ENCODE measurements around the gene H6PD. TPM values are rescaled to one million over a fixed set of nuclear protein-coding genes. Genes with fewer than 3 reads are reported as not detected.
"Not testable (repeated sequence)": the region's sequence is repeated elsewhere in the genome, so short reads cannot be mapped to it uniquely, and the experiment has no call there.

H6PD gene
- total and polyA plus RNA-seq, 4 experiments from 2014 or later, result 5.5 to 18.8 (median 15.7) TPM

- Mint-ChIP-seq H3K27ac (no peak overlapping the region), H3K9me3 (no peaks in the 10 kb centered on the region), H3K27me3 (no peaks in the 10 kb centered on the region), H3K4me3 (no peak overlapping the region), H3K4me1 (peaks cover 20 to 46% (median 24%) of the 10 kb centered on the region in 4 donors), H3K36me3 (peaks cover 0 to 4% of the 10 kb centered on the region in 2 donors)
- DNase-seq, result no peak
- ChIA-PET CTCF (ENCODE audit: partially characterized antibody) (interaction anchor here (1.1 to 1.4 kb wide), 2 partner anchors 192 to 196 kb away, joined by 3 read pairs; no protein-coding TSS in a partner anchor), POLR2A (ENCODE audit: partially characterized antibody) (no interaction called here)
- peaks cover 22% of the 10 kb centered on the region for H3K4me1 ChIP-seq (ENCODE audit: insufficient read depth, low read length)
- no peaks in the 10 kb centered on the region for H3K36me3 ChIP-seq (ENCODE audit: insufficient read depth, low read length)
- no peak overlapping the region for H3K27ac ChIP-seq (ENCODE audit: low read depth, low read length)
- no peaks in the 10 kb centered on the region for H3K9me3 ChIP-seq (ENCODE audit: control insufficient read depth in 1 of 2, low read length in 2 of 2)
- intact Hi-C loops (cut with micrococcal nuclease), result loop anchor here (10.0 kb wide), 2 partner anchors 127 to 277 kb away; no protein-coding TSS in a partner anchor
- H3K27me3 ChIP-seq (ENCODE audit: insufficient read depth, low read length), result no peaks in the 10 kb centered on the region
- H3K4me3 ChIP-seq (ENCODE audit: low read length in 2 of 2), result no peak overlapping the region
Observed at GRCh38 chr1:9298282-9298681, 63.7 kb downstream of the H6PD start.

DNA sequence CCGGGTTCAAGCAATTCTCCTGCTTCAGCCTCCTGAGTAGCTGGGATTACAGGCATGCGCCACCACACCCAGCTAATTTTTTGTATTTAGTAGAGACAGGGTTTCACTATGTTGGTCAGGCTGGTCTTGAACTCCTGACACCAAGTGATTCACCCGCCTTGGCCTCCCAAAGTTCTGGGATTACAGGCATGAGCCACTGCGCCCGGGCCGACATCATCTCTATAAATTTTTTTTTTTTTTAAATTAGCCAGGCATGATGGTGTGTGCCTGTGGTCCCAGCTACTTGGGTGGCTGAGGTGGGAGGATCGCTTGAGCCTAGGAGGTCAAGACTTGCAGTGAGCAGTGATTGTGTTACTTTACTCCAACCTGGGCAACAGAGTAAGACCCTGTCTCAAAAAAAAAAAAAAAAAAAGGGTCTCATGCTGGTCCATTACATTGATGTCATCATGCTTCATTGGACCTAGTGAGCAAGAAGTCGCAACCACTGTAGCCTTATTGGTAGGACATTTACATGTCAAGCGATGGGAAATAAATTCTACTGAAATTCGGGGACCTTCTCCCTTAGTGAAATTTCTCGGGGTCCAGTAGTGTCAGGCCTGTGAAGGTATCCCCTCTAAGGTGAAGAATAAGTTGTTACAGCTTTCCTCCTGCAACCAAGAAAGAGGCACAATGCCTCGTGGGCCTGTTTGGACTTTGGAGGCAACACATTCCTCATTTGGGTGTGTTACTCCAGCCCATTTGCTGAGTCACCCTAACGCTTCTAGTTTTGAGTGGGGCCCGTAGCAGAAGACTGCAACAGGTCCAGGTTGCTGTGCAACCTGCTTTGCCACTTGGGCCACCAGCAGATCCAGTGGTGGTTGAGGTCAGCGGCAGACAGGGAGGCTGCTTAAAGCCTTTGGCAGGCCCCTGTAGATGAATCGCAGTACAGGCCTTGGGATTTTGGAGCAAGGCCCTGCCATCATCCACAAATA is 65.3 kb downstream of the H6PD start:
- CTCF ChIA-PET (ENCODE audit: partially characterized antibody); H3K4me1 ChIP-seq (ENCODE audit: insufficient read depth, low read length); H3K9me3 Mint-ChIP-seq; H3K36me3 Mint-ChIP-seq; H3K4me3 ChIP-seq (ENCODE audit: low read length in 2 of 2); H3K9me3 ChIP-seq (ENCODE audit: control insufficient read depth in 1 of 2, low read length in 2 of 2); H3K4me3 Mint-ChIP-seq; DNase-seq; H3K36me3 ChIP-seq (ENCODE audit: insufficient read depth, low read length); H3K27me3 Mint-ChIP-seq; H3K27ac ChIP-seq (ENCODE audit: low read depth, low read length); H3K27me3 ChIP-seq (ENCODE audit: insufficient read depth, low read length): not testable (repeated sequence)
- POLR2A ChIA-PET (ENCODE audit: partially characterized antibody), result interaction anchor here (0.7 kb wide), 1 partner anchor 191 kb away, joined by 3 read pairs; no protein-coding TSS in a partner anchor
- H3K27ac Mint-ChIP-seq, result peak overlapping the region in 1 of 7 donors; percentile 24
- peaks cover 20 to 52% (median 25%) of the 10 kb centered on the region in 4 donors for H3K4me1 Mint-ChIP-seq
- intact Hi-C loops (cut with micrococcal nuclease), result loop anchor here (10.0 kb wide), 2 partner anchors 125 to 275 kb away; no protein-coding TSS in a partner anchor

GRCh38 chr1:9300573-9300972 is 66.0 kb downstream of the H6PD start:
- H3K4me3 Mint-ChIP-seq, result peak overlapping the region in 1 of 8 donors; percentile 50
- no peaks in the 10 kb centered on the region for H3K36me3 ChIP-seq (ENCODE audit: insufficient read depth, low read length)
- no peak overlapping the region for H3K4me3 ChIP-seq (ENCODE audit: low read length in 2 of 2)
- H3K27ac Mint-ChIP-seq, result peak overlapping the region in 2 of 7 donors; percentile 24 to 46
- CTCF ChIA-PET (ENCODE audit: partially characterized antibody), result interaction anchor here (1.4 kb wide), 1 partner anchor 11 kb away, joined by 4 read pairs; no protein-coding TSS in a partner anchor
- H3K9me3 Mint-ChIP-seq, result no peaks in the 10 kb centered on the region
- peaks cover 0 to 4% of the 10 kb centered on the region in 2 donors for H3K36me3 Mint-ChIP-seq
- H3K4me1 Mint-ChIP-seq, result peaks cover 17 to 56% (median 26%) of the 10 kb centered on the region in 4 donors
- intact Hi-C loops (cut with micrococcal nuclease), result no loop called here
- H3K27me3 ChIP-seq (ENCODE audit: insufficient read depth, low read length), result no peaks in the 10 kb centered on the region
- POLR2A ChIA-PET (ENCODE audit: partially characterized antibody), result no interaction called here
- no peak overlapping the region for H3K27ac ChIP-seq (ENCODE audit: low read depth, low read length)
- H3K4me1 ChIP-seq (ENCODE audit: insufficient read depth, low read length), result peaks cover 3% of the 10 kb centered on the region
- no peak for DNase-seq
- H3K9me3 ChIP-seq (ENCODE audit: control insufficient read depth in 1 of 2, low read length in 2 of 2), result no peaks in the 10 kb centered on the region
- H3K27me3 Mint-ChIP-seq, result no peaks in the 10 kb centered on the region

DNA sequence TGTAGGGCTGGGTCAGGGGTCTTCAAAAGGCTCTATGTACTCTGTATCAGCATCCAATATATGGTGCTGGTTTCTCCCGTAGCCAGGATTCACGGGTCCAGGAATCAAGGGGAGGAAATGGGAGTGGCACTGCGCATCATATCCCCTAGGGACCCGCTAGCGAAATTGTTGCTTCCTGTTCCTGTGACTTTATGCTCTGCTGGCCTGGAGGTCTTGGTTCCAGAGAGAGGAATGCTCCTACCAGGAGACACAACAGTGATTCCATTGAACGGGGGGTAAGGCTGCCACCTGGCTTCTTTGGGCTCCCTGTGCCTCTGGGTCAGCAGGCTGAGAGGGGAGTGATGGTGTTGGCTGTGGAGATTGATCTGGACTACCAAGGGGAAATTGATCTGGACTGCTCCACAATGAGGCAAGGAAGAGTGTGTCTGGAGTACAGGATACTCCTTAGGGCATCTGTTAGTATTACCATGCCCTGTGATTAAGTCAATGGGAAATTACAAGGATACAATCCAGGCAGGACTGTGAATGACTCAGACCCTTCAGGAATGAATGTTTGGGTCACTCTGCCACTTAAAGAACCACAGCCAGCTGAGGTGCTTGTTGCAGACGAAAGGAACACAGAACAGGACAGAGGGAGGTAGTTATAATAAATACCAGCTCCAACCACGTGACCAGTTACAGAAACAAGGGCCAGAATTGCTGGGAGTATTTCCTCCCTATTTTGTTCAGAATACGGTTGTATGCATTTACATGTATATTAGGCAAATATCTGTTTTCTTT is 68.4 kb downstream of the H6PD start:
- Histone ChIP-seq H3K4me1 (ENCODE audit: insufficient read depth, low read length) (no peaks in the 10 kb centered on the region), H3K27me3 (ENCODE audit: insufficient read depth, low read length) (no peaks in the 10 kb centered on the region), H3K4me3 (ENCODE audit: low read length in 2 of 2) (no peak overlapping the region), H3K36me3 (ENCODE audit: insufficient read depth, low read length) (no peaks in the 10 kb centered on the region), H3K9me3 (ENCODE audit: control insufficient read depth in 1 of 2, low read length in 2 of 2) (no peaks in the 10 kb centered on the region), H3K27ac (ENCODE audit: low read depth, low read length) (no peak overlapping the region)
- H3K4me1 Mint-ChIP-seq, result peaks cover 12 to 46% (median 24%) of the 10 kb centered on the region in 4 donors
- no peaks in the 10 kb centered on the region for H3K9me3 Mint-ChIP-seq
- no peak for DNase-seq
- no peak overlapping the region for H3K4me3 Mint-ChIP-seq
- no peaks in the 10 kb centered on the region for H3K27me3 Mint-ChIP-seq
- ChIA-PET POLR2A (ENCODE audit: partially characterized antibody) (no interaction called here), CTCF (ENCODE audit: partially characterized antibody) (no interaction called here)
- peak overlapping the region in 1 of 7 donors; percentile 26 for H3K27ac Mint-ChIP-seq
- intact Hi-C loops (cut with micrococcal nuclease), result no loop called here
- peaks cover 0 to 4% of the 10 kb centered on the region in 2 donors for H3K36me3 Mint-ChIP-seq

DNA sequence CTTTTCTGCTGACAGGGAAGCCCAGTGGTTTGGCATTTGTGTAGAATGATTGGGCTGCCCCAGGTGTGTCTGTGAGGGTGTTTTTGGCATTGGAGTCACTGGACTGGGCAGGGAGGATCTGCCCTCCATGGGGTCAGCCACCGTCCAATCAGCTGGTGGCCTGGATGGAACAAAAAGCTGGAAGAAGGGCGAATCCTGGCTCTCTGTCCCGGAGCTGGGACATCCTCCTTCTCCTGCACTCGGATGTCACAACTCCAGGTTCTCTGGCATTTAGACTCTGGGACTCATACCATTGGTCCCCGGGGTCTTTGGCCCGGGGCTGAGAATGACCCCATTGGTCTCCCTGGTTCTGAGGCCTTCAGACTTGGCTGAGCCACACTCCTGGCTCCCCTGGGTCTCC is 69.3 kb downstream of the H6PD start:
- CTCF ChIA-PET (ENCODE audit: partially characterized antibody), result interaction anchor here (0.7 kb wide), 1 partner anchor 184 kb away, joined by 3 read pairs; no protein-coding TSS in a partner anchor

DNA sequence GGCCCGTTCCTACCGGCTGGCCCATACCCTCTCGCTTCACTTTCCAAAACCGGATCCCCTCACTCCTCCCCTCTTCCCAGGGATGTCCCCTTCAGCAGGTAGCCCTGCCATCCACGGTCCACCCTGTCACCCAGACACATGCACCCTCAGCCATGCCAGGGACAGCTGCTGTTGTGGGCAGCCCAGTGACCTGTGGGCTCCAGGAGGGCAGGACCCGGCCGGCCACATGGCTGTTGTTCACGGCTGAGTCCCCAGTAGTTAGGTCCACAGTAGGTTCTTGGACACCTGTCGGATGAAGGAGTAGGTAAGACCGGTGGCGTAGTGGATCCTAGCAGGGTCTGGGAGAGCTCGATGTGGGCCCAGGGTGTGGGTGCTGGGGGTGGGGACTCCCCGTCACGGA is 70.6 kb downstream of the H6PD start:
- no peak overlapping the region for H3K27ac Mint-ChIP-seq
- H3K27ac ChIP-seq (ENCODE audit: low read depth, low read length), result no peak overlapping the region
- H3K4me3 Mint-ChIP-seq, result no peak overlapping the region
- peaks cover 12 to 55% (median 24%) of the 10 kb centered on the region in 4 donors for H3K4me1 Mint-ChIP-seq
- no peaks in the 10 kb centered on the region for H3K9me3 ChIP-seq (ENCODE audit: control insufficient read depth in 1 of 2, low read length in 2 of 2)
- no peaks in the 10 kb centered on the region for H3K9me3 Mint-ChIP-seq
- ChIA-PET CTCF (ENCODE audit: partially characterized antibody) (interaction anchor here (1.5 to 1.9 kb wide), 2 partner anchors 15 to 150 kb away, joined by 3 to 6 read pairs; no protein-coding TSS in a partner anchor), POLR2A (ENCODE audit: partially characterized antibody) (no interaction called here)
- DNase-seq, result no peak
- no peaks in the 10 kb centered on the region for H3K27me3 ChIP-seq (ENCODE audit: insufficient read depth, low read length)
- intact Hi-C loops (cut with micrococcal nuclease), result no loop called here
- H3K4me1 ChIP-seq (ENCODE audit: insufficient read depth, low read length), result no peaks in the 10 kb centered on the region
- peaks cover 0 to 4% of the 10 kb centered on the region in 2 donors for H3K36me3 Mint-ChIP-seq
- H3K36me3 ChIP-seq (ENCODE audit: insufficient read depth, low read length), result no peaks in the 10 kb centered on the region
- H3K27me3 Mint-ChIP-seq, result no peaks in the 10 kb centered on the region
- no peak overlapping the region for H3K4me3 ChIP-seq (ENCODE audit: low read length in 2 of 2)

More for the DNA sequence above, 69.3 kb downstream of the H6PD start:
- Histone ChIP-seq H3K9me3 (ENCODE audit: control insufficient read depth in 1 of 2, low read length in 2 of 2) (no peaks in the 10 kb centered on the region), H3K27me3 (ENCODE audit: insufficient read depth, low read length) (no peaks in the 10 kb centered on the region), H3K36me3 (ENCODE audit: insufficient read depth, low read length) (no peaks in the 10 kb centered on the region), H3K4me1 (ENCODE audit: insufficient read depth, low read length) (no peaks in the 10 kb centered on the region), H3K4me3 (ENCODE audit: low read length in 2 of 2) (no peak overlapping the region), H3K27ac (ENCODE audit: low read depth, low read length) (no peak overlapping the region)
- no peaks in the 10 kb centered on the region for H3K27me3 Mint-ChIP-seq
- DNase-seq, result no peak
- POLR2A ChIA-PET (ENCODE audit: partially characterized antibody), result interaction anchor here (0.8 kb wide), 1 partner anchor 122 kb away, joined by 3 read pairs; no protein-coding TSS in a partner anchor
- no peaks in the 10 kb centered on the region for H3K9me3 Mint-ChIP-seq
- peaks cover 0 to 4% of the 10 kb centered on the region in 2 donors for H3K36me3 Mint-ChIP-seq
- peaks cover 12 to 51% (median 24%) of the 10 kb centered on the region in 4 donors for H3K4me1 Mint-ChIP-seq
- no peak overlapping the region for H3K4me3 Mint-ChIP-seq
- no peak overlapping the region for H3K27ac Mint-ChIP-seq
- intact Hi-C loops (cut with micrococcal nuclease), result no loop called here

Data from CD4-positive, alpha-beta memory T cell (primary cell).